Suprapubic skin (tissue), 4 donors: ENCODE results near the gene DGCR6. TPM values are rescaled to one million over a fixed set of nuclear protein-coding genes. Genes with fewer than 3 reads are reported as not detected.
"Not testable (repeated sequence)": the region's sequence is repeated elsewhere in the genome, so short reads cannot be mapped to it uniquely, and the experiment has no call there.

ENCODE experiments used
- DNase-seq, 2 donors: peaks; one replicate each; pipeline ENCODE4 v3.0.0-alpha.2; 2019; ENCODE audit warnings: low spot score in 2 of 2
- H3K27ac ChIP-seq: fragments of 200-600 bp; sonication (generic); one replicate; pipeline ENCODE4 v1.5.1; 2019
- H3K27me3 ChIP-seq: fragments of 200-600 bp; sonication (generic); one replicate; pipeline ENCODE4 v1.5.1; 2019
- H3K36me3 ChIP-seq: fragments of 200-600 bp; sonication (generic); one replicate; pipeline ENCODE4 v1.5.1; 2019
- H3K4me1 ChIP-seq: fragments of 200-600 bp; sonication (generic); one replicate; pipeline ENCODE4 v1.5.1; 2019
- H3K4me3 ChIP-seq: fragments of 200-600 bp; sonication (generic); one replicate; pipeline ENCODE4 v1.5.1; 2019; ENCODE audit warnings: mild to moderate bottlenecking
- H3K9me3 ChIP-seq: fragments of 200-600 bp; sonication (generic); one replicate; pipeline ENCODE4 v1.5.1; 2019
- WGBS: methylation state at CpG from one replicate; pipeline ENCODE4 v1.1.5; 2018; 5-methylcytosine and 5-hydroxymethylcytosine counted together
- total RNA-seq, 4 donors: library from RNA; depleted of rRNA; stranded (reverse); fragments of >200 nt; gene quantifications; one replicate each; pipeline ENCODE4 v1.1.0, GENCODE V29; 2016

DGCR6 gene
- total RNA-seq, 4 donors from 2014 or later: 4.9 to 11.2 (median 7.2) TPM

DNA sequence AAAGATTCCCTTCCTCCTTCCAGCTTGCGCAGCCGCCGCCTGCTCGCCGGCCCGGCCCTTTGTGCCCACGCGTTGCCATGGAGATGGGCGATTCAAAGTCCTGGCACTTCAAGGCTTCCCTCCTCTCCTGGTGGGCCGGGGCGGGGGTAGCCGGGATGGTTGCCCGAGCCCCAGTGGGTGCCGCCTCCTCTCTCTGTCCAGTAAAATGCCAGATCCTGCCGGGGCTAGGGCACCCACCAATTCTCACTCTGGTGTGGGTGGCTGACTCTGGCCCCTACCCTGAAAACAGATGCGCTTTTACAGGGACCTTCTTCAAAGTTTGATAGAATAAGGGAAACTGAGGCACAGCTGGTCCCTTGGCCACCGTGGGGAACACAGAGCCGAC lies 52.2 kb downstream of the DGCR6 start:
- WGBS: 88% methylated on average over 18 of the region's 18 CpGs

DNA sequence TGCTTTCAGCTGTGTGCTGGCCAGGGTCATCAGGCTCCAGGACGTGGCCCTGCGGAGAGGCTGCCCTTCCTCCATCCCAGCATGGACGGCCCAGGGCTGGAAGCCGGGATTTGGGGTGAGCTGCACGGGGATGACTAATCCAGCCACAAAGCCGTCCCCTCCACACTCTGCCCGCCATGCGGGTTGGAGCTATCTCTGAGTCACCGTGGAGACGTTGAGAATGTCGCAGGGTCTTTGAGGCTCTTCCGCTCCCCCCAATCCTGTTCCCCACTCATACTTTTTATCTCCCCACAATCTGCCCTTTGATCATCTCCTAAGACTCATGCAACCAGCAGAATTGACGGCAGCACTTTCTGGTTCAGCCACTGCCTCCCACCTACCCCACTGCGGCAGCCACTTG lies 52.6 kb downstream of the DGCR6 start:
- 61% methylated on average over 11 of the region's 14 CpGs for WGBS

More for the DNA sequence above, 52.2 kb downstream of the DGCR6 start:
- not testable (repeated sequence) for H3K9me3 ChIP-seq, H3K27ac ChIP-seq, H3K36me3 ChIP-seq, H3K4me3 ChIP-seq, H3K4me1 ChIP-seq
- DNase-seq: peak in 1 of 2 donors; percentile 77
- peaks cover 13% of the 10 kb centered on the region for H3K27me3 ChIP-seq

DNA sequence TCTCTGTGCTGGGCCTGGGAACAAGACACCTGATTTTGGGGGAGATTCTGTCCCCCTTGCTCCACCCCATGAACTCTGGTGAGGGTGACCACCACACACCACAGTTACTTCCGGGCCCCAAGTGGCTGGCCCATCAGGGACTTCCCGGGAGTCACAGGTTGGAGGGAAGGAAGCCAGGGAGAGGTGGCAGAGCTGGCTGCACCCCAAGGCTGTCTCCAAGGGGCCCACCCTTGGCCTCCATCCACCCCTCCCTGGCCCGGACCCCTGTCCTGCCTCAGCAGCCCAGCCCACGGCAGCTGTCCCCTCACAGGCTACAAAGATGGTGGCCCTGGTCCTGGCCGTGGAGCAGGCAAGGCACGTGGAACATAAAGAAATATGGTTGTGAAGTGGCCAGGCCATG lies 53.1 kb downstream of the DGCR6 start:
- DNase-seq: peak; percentile 45 to 47
- not testable (repeated sequence) for H3K27me3 ChIP-seq, H3K9me3 ChIP-seq, H3K36me3 ChIP-seq, H3K4me1 ChIP-seq, H3K4me3 ChIP-seq, H3K27ac ChIP-seq
- no CpG with 5 or more reads among the region's 6 CpGs for WGBS

More for the DNA sequence above, 52.6 kb downstream of the DGCR6 start:
- peak in 1 of 2 donors; percentile 37 for DNase-seq
- H3K27me3 ChIP-seq: peaks cover 11% of the 10 kb centered on the region
- not testable (repeated sequence) for H3K9me3 ChIP-seq, H3K27ac ChIP-seq, H3K4me3 ChIP-seq, H3K4me1 ChIP-seq, H3K36me3 ChIP-seq

- peak; percentile 53 to 62 for DNase-seq
- 75% methylated on average over 6 of the region's 12 CpGs for WGBS
- not testable (repeated sequence) for H3K9me3 ChIP-seq, H3K27ac ChIP-seq, H3K4me3 ChIP-seq, H3K4me1 ChIP-seq, H3K27me3 ChIP-seq, H3K36me3 ChIP-seq
Observed at GRCh38 chr22:18959741-18960140, 53.6 kb downstream of the DGCR6 start.

- not testable (repeated sequence) for H3K9me3 ChIP-seq, H3K27ac ChIP-seq, H3K4me3 ChIP-seq, H3K36me3 ChIP-seq, H3K4me1 ChIP-seq, H3K27me3 ChIP-seq
- DNase-seq: peak; percentile 48 to 59
- no CpG with 5 or more reads among the region's 11 CpGs for WGBS
Observed at GRCh38 chr22:18960166-18960820, 54.2 kb downstream of the DGCR6 start.

DNA sequence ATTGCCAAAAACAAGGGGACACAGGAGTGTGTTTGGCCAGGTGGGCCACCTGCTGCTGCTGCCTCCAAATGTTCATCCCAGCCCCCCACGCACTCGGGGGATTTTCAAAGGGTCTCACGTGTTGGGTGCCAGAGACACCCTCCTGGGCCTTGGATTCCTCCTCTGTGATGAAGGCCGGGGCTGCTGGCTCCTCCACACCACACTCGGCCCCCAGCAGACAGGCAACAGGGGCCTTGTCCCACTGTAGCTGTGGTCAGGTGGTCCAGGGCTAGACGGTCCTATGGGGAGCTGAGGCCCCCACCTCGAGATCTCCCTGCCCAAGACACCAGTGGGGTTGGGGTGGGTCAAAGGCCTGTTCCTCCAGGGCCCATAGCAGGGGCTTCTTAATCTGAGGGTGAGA lies 55.1 kb downstream of the DGCR6 start:
- H3K4me1 ChIP-seq, H3K27ac ChIP-seq, H3K4me3 ChIP-seq, H3K9me3 ChIP-seq, H3K27me3 ChIP-seq, H3K36me3 ChIP-seq: not testable (repeated sequence)
- peak in 1 of 2 donors; percentile 59 for DNase-seq
- WGBS: 100% methylated on average over 3 of the region's 7 CpGs

Other genes with a start within 250 kb of the DGCR6 start
- 10 to 100 TPM; 32.9 to 84.2 (median 65.0) TPM for gene PRODH, start 30.0 kb downstream of the DGCR6 start, total RNA-seq
- gene DGCR2, start 216.1 kb downstream of the DGCR6 start, total RNA-seq: 100 to 1,000 TPM; 115 to 172 (median 130) TPM
- not detected for gene TSSK2, start 225.0 kb downstream of the DGCR6 start, total RNA-seq
- 10 to 100 TPM; 22.4 to 26.0 (median 24.0) TPM for gene ESS2, start 238.3 kb downstream of the DGCR6 start, total RNA-seq
- gene GSC2, start 244.0 kb downstream of the DGCR6 start, total RNA-seq: not detected